Measurements from ENCODE around the gene PTPN13.
"Not testable (repeated sequence)": the region's sequence is repeated elsewhere in the genome, so short reads cannot be mapped to it uniquely, and the experiment has no call there.

The PTPN13 gene

GRCh38 chr4:86718152-86718551, 124.0 kb downstream of the PTPN13 start:
- no peak for DNase-seq

- DNase-seq: not testable (repeated sequence)
Observed at GRCh38 chr4:86719149-86719548, 125.0 kb downstream of the PTPN13 start.

GRCh38 chr4:86720508-86721068, 126.5 kb downstream of the PTPN13 start:
- no peak for DNase-seq

- no peak for DNase-seq
Observed at GRCh38 chr4:86721412-86721811, 127.3 kb downstream of the PTPN13 start.

- DNase-seq: no peak
Observed at GRCh38 chr4:86730310-86730709, 136.2 kb downstream of the PTPN13 start.

- DNase-seq: no peak
Observed at GRCh38 chr4:86737244-86737643, 143.1 kb downstream of the PTPN13 start.

- DNase-seq: no peak
Observed at GRCh38 chr4:86741846-86742245, 147.7 kb downstream of the PTPN13 start.

GRCh38 chr4:86744570-86744969, 150.5 kb downstream of the PTPN13 start:
- no peak for DNase-seq

GRCh38 chr4:86749121-86749520, 155.0 kb downstream of the PTPN13 start:
- no peak for DNase-seq

- DNase-seq: no peak
Observed at GRCh38 chr4:86755388-86755787, 161.3 kb downstream of the PTPN13 start.

GRCh38 chr4:86757468-86757867, 163.4 kb downstream of the PTPN13 start:
- no peak for DNase-seq

- DNase-seq: no peak
Observed at GRCh38 chr4:86759298-86759697, 165.2 kb downstream of the PTPN13 start.

- DNase-seq: no peak
Observed at GRCh38 chr4:86762649-86763048, 168.5 kb downstream of the PTPN13 start.

GRCh38 chr4:86769794-86770193, 175.7 kb downstream of the PTPN13 start:
- DNase-seq: no peak

- no peak for DNase-seq
Observed at GRCh38 chr4:86771141-86771540, 177.0 kb downstream of the PTPN13 start.

- no peak for DNase-seq
Observed at GRCh38 chr4:86775061-86775460, 180.9 kb downstream of the PTPN13 start.

GRCh38 chr4:86778175-86778574, 184.1 kb downstream of the PTPN13 start:
- no peak for DNase-seq

GRCh38 chr4:86788826-86789225, 194.7 kb downstream of the PTPN13 start:
- no peak for DNase-seq

- no peak for DNase-seq
Observed at GRCh38 chr4:86791126-86791525, 197.0 kb downstream of the PTPN13 start.

GRCh38 chr4:86809809-86810208, 215.7 kb downstream of the PTPN13 start:
- DNase-seq: no peak

- no peak for DNase-seq
Observed at GRCh38 chr4:86810847-86811246, 216.7 kb downstream of the PTPN13 start.

- DNase-seq: no peak
Observed at GRCh38 chr4:86815653-86816052, 221.5 kb downstream of the PTPN13 start.

GRCh38 chr4:86816501-86817273, 222.6 kb downstream of the PTPN13 start:
- DNase-seq: no peak

GRCh38 chr4:86818211-86818610, 224.1 kb downstream of the PTPN13 start:
- no peak for DNase-seq

GRCh38 chr4:86818841-86819240, 224.7 kb downstream of the PTPN13 start:
- DNase-seq: no peak

Measured in NCI-H1105 treated with DMSO at 0.1 percent for 48 hours (cell line).